ENCODE measurements around the gene CEBPE.

DNA sequence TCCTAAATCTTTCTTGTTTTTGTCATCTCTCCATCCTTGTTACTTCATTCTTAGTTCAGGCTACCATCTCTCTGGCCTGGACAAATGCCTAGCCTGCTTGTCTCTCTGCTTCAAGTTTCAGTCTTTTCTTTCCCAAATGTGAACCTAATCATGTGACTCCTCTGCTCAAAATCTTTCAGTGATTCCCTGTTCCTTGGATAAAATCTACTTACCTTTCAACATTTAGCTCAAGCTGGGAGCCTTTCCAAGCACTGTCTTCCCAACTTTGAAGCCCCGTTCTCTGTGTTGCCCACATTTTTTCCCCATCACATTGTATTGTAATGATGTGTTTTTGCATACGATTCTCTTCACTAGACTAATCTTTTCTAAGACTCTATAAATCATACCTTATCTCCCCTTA is 39.7 kb upstream of the CEBPE start:
- TF ChIP-seq, protein P1, sequence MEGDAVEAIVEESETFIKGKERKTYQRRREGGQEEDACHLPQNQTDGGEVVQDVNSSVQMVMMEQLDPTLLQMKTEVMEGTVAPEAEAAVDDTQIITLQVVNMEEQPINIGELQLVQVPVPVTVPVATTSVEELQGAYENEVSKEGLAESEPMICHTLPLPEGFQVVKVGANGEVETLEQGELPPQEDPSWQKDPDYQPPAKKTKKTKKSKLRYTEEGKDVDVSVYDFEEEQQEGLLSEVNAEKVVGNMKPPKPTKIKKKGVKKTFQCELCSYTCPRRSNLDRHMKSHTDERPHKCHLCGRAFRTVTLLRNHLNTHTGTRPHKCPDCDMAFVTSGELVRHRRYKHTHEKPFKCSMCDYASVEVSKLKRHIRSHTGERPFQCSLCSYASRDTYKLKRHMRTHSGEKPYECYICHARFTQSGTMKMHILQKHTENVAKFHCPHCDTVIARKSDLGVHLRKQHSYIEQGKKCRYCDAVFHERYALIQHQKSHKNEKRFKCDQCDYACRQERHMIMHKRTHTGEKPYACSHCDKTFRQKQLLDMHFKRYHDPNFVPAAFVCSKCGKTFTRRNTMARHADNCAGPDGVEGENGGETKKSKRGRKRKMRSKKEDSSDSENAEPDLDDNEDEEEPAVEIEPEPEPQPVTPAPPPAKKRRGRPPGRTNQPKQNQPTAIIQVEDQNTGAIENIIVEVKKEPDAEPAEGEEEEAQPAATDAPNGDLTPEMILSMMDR (IDR thresholded peaks at IDR 0.05; ENCODE audit: insufficient read depth, low read length, poor library complexity, severe bottlenecking), result no peak
- TF ChIP-seq EZH2phosphoT487 (conservative IDR thresholded peaks at IDR 0.05; ENCODE audit: low read length), result no peak

Data from SU-DHL-6 (cell line).